ENCODE results near the gene TMEM254.
A peak's percentile ranks its signal among the peaks of the same experiment; 100 is the strongest.
"Not testable (repeated sequence)": the region's sequence is repeated elsewhere in the genome, so short reads cannot be mapped to it uniquely, and the experiment has no call there.

TMEM254 gene, protein sequence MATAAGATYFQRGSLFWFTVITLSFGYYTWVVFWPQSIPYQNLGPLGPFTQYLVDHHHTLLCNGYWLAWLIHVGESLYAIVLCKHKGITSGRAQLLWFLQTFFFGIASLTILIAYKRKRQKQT

DNA sequence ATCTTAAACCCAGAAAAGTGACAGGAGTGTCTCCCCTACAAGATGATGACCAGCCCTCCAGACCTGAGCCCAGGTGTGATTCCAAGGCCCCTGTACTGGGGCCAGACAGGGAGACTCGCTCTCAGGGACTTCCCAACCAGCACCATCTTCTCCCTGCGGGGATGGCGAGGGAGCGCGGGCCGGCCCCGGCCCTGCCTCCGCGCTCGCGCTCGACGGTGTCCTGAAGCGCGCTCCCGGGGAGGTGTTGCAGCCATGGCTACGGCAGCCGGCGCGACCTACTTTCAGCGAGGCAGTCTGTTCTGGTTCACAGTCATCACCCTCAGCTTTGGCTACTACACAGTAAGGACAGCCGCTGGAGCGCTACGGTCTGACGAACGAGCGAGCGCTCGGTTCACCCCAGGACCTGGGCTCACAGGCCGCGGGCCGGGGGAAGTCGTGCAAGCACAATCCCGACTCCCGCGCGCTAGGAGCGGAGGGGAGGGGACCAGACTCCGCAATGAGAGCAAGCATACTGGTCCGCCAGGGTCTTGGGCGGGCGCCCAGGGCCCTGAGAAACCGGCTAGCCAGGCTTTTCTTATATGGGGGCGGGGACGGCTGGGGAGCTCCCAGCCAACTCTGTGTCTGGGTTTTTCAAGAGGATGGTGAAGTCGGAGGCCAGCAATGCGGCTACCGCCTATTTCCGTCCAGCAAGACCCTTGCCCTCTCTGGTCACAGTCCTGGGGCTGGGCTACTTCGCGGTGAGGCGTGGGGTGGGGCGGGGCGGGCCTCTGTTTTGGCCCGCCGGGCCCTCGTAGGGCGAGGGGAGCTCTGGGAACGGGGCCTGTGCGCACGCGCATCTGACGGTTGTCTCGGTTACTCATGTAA, at the start of gene TMEM254:
Gene TMEM254, plus strand, starts transcription at position 218 of the 864 bp plus-strand sequence. Its CDS starts 35 bp downstream, at position 253.
- DNase-seq: peak; percentile 55

DNA sequence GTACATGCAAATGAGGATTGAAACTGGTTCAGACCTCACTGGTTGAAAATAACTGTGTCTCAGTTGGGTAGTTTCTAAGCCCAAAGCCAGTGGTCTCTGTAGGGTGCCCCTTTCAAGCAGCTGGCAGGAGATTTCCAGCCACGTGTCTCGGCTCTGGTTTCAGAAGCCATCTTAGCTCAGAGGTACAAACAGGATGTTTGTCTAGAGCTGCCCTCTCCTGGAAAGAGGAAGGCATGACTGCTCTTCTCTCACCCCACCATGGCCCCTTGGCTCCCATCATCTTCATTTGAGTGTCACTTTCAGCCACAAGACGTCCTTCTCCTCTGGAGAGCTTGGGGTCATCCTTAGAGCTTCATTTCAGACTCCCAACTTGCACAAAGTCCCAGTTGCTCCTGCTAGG, 49.3 kb upstream of the TMEM254 start:
- peak; percentile 9 for DNase-seq

DNA sequence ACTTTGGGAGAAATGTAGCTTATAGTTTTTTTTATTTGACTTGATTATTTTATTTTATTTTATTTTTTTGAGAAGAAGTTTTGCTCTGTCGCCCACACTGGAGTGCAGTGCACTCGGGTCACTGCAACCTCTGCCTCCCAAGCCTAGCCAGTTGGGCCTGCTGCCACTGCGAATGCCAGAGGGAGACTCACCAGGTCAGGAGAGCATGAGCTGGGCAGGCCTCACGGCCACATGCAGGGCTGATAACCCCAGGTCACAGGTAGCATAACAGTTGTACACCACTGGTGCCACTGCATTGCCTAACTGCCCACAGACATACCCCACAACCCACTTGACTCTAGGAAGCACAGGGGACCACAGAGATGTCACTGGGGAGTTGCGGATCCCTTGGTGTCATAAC, 48.6 kb upstream of the TMEM254 start:
- DNase-seq: not testable (repeated sequence)

DNA sequence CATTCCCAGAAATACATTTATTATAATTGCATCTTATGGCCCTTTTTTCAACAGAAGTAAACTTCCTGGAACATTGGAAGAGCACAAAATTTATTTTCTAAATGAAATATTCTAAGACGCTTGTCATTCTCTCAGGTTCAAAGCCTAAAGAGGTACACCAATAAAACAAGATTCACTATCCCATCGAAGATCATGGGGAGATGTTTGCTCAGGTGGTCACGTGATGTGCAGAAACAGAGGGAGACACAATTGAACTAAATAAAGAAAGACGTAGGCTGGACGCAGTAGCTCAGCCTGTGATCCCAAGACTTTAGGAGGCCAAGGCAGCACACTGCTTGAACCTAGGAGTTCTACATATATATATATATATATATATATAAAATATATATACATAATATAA, 46.0 kb upstream of the TMEM254 start:
- no peak for DNase-seq

DNA sequence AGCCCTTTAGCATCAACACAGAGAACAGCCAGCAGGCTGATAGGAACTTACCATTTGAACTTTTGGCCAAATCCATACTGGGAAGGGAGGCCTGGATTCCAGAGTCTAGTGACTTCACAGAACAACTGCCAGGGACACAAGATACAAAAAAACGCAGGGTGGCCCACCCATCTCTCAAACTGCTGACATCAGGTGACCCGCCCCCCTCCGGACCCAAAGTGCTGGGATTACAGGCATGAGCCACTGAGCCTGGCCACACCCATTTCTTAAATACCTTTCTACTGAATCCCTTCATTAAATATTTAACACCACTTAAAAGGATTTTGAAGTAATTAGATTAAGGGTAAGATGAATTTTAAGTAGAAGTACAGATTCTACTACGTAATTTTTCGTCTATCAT, 43.7 kb upstream of the TMEM254 start:
- DNase-seq: not testable (repeated sequence)

DNA sequence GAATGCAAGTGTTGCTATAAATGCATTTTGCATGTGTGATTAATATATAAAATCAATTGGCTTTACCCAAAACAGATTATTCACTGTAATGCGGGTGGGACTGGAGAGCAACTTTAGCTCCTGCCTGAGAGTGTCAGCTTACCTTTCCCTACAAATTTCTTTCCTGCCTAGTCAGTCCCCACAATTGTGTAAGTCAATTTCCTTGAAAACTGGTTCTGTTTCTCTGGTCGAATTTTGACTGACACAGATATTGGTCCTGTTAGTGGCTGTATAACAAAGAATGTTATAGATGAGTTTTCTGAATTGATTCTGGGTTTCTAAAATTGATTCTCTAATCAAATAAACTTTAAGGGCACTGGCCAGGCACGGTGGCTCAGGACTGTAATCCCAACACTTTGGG, 43.0 kb upstream of the TMEM254 start:
- DNase-seq: not testable (repeated sequence)

DNA sequence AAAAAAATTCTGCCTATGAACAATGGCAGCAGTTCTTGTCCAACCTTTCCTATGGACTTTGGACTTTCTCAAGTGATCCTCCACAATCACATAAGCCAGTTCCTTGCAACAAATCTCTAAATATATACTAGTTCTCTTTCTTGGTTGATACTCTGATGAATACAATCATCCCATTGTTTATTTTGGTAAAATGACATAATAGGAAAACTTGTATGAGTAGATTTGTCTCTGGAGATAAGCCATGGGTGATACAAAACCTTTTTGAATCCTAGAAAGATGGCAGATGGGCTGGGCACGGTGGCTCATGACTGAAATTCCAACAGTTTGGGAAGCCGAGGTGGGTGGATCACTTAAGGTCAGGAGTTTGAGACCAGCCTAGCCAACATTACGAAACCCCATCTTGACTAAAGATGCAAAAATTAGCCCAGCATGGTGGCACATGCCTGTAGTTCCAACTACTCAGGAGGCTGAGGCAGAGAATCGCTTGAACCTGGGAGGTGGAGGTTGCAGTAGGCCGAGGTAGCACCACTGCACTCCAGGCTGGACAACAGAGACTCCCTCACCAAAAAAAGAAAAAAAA, 41.5 kb upstream of the TMEM254 start:
- not testable (repeated sequence) for DNase-seq

DNA sequence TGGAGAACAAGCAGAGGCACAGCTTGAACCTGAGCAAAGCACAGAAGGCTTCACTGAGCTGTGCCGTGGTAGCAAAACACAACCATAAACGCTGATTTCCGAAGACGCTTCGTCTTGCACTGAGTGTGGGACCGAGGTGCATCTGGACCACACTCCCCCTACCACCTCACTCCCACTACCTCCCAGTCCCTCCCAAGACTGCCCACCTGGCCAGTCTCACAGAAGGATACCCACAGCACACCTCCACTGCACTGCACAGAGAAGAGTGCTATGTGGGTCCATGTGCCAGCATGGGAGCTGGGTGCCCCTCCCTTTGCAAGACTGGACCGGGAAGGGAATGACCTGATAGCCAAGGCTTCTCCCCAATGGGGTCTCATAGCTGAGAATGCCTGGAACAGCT, 40.2 kb upstream of the TMEM254 start:
- DNase-seq: not testable (repeated sequence)

DNA sequence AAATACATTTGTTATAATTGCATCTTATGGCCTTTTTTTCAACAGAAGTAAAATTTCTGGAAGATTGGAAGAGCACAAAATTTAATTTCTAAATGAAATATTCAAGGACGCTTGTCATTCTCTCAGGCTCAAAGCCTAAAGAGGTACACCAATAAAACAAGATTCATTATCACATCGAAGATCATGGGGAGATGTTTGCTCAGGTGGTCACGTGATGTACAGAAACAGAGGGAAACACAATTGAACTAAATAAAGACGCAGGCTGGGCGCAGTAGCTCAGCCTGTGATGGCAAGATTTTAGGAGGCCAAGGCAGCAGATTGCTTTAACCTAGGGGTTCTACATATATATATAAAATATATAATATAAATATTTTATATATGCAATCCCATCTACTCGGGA, 37.3 kb upstream of the TMEM254 start:
- DNase-seq: no peak

DNA sequence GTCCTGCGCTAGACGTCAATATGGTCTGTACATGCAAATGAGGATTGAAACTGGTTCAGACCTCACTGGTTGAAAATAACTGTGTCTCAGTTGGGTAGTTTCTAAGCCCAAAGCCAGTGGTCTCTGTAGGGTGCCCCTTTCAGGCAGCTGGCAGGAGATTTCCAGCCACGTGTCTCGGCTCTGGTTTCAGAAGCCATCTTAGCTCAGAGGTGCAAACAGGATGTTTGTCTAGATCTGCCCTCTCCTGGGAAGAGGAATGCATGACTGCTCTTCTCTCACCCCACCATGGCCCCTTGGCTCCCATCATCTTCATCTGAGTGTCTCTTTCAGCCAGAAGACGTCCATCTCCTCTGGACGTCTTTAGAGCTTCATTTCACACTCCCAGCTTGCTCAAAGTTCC, 33.5 kb upstream of the TMEM254 start:
- DNase-seq: not testable (repeated sequence)

DNA sequence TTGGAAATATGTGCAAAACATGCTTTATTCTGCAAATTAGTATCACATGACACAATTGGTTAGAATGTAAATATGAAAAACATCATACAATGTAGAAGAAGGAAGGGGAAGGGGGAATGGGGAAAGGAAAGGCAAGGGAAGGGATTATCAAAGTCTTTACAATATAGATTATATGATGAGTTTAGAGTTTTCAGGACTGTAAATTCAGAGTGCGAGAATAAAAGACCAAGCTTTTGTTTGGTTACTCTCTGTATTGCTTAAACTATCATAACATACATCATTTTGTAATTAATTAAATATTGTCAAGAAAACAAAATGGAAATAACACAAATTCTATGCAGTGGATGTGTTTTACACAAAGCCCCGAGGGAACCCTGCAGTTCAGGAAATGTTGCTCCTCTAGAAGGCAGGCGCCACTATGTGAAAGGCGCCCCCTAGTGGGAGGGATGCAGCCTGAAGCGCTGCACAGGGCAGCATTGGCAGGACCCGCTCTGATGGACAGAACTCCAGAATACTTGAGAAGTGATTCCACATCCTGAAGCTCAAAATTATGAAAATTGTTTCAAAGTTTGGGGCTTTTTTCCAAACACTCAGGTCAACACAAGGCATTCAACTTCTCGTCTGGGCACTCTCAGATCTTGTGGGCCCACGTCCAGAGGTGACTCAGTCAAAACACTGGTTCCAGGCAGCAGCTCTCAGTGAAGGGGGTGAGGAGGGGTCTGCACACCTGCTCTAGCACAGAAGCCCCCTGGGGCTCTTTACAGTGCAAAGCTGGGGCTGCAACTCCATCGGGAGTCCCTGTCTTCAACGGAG, 31.6 kb upstream of the TMEM254 start:
- DNase-seq: no peak

DNA sequence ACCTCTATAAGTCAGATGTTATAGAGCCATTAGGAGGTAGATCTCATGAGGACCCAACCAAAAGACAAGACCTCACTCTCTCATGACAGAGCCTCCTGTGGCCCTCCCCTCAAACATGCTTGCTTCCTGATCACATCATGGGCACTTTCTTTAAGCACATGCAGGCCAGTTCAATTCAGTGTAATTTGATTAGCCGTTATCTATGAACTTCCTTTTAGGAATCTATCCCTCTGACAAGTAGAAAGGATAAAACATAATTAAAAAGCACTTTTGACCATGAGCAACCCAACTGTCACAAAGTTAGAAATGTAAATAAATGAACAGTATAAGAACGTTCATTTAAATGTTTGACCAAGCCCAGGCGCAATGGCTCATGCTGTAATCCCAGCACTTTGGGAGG, 27.7 kb upstream of the TMEM254 start:
- no peak for DNase-seq

DNA sequence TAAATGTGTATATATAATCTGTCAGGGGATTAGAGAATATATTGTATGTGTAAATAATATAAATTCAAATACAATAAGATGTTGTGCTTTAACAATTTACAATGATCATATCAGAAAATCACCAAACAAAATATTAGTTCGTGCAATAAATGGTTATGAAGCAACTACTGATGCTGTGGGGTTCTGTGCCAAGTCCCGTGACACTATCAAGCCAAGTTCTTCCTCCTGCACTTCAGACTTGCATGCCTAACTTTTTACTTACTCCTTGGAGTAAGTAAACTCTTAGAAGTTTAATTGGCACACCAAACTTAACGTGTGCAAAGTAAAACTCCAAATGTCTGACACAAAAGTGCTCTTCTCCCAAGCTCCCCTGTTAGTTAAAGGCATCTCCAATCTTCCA, 26.5 kb upstream of the TMEM254 start:
- no peak for DNase-seq

DNA sequence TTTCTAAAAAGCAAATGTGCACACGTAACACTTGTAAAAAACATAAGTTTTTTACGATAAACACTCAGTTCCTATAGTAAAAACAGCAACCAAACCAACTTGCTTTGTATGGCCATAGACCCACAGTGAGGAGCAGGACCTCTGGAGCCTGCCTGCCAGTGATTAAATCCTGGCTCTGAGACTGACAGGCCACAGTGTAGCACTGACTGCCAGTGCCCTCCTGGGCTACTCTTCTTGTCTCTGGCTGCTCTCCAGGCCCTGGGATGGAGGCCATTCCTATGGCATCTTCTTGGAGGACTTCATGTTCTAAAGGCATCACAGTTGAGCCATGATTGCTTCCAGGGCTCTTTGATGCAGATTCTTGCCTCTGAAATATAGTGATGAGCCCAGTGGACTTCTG, 22.7 kb upstream of the TMEM254 start:
- DNase-seq: no peak

DNA sequence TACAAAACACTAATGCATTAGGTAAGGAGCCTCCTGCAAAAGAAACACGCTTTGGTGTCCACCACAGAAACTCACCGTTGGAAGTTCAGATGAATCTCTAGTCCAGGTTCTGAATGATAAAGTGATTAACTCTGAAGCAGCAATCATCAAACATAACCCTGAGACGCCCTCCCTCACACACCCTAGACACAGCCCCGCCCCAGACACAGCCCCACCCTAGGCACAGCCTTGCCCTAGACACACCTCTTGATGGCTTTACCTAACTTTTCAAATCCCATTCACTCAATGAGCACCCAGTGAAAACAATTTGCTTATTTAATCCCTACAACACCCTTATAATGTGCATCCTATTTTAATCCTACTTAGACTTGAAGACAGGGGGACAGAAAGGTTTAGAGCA, 21.3 kb upstream of the TMEM254 start:
- no peak for DNase-seq

DNA sequence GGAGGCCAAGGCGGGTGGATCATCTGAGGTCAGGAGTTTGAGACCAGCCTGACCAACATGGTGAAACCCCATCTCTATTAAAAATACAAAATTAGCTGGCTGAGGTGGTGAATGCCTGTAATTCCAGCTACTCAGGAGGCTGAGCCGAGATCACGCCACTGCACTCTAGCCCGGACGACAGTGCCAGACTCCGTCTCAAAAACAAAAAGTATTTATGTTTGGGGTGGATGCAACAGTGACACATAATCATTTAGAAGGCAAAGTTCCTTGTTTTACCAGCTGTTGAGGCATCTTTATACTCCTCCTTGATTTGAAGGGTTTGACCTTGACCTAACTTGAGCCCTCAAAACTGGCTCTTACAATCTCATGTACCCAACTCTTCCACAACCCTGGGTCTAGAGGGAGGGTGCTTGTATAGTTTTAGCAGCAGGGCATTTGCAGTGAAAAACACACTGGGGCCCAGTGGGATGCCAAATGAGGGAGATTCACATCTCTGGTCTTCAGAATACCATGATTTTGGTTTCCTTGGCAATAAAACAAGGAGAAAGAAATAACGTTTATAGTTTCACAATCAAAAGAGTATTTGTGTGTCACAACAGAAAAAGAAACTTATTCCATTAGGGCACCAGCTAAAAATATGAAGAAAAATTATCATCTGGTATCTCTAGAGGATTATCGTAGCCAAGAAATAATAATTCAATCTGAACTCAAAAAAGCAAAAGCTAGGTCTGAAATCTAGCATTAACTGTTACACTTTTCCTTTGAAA, 14.2 kb upstream of the TMEM254 start:
- no peak for DNase-seq

DNA sequence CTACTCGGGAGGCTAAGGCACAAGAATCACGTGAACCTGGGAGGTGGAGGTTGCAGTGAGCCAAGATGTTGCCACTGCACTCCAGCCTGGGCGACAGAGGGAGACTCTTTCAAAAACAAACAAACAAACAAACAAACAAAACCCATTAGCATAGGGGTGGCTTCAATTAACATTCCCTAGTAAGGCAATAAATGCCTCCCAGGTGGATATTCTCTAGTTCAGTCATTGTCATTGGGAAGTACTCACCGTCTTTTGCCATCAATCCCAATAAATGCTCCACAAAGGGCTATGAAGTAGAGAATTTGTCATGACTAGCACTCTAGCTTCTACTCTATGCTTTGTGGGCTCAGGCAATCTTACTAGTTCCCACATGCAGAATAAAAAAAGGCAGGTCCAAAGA, 11.7 kb upstream of the TMEM254 start:
- no peak for DNase-seq

DNA sequence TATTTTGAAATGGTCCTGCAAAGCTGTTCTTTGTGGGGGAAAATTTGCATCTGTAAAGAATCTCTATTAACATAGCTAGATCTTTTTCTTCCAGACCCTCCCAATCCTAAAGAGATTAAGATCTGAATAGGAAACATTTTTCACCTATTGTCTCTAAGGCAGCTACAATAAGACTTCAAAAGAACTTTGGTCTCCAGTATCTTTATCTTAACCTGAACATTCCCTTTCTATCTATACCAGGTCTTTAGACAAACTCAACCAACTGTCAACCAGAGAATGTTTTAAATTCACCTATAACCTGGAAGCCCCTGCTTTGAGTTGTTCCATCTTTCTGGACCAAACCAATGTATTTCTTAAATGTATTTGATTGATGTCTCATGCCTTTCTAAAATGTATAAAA, 10.6 kb upstream of the TMEM254 start:
- not testable (repeated sequence) for DNase-seq

DNA sequence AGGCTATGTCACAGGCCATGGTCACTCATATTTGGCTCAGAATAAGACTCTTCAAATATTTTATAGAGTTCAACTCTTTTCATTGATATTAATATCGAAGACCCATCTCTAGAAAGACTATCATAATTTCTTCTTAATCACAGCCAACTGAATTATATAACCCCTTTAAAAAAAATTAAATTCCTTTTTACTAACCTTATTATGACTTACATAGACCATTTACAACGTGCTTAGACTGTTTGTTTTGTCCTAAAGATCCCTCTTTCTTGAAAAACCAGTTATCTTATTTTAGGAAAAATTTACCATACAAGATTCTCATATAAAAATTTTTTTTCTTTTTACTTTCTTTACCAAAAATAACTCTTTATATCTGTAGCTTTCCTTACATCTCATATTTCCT, 10.2 kb upstream of the TMEM254 start:
- no peak for DNase-seq

DNA sequence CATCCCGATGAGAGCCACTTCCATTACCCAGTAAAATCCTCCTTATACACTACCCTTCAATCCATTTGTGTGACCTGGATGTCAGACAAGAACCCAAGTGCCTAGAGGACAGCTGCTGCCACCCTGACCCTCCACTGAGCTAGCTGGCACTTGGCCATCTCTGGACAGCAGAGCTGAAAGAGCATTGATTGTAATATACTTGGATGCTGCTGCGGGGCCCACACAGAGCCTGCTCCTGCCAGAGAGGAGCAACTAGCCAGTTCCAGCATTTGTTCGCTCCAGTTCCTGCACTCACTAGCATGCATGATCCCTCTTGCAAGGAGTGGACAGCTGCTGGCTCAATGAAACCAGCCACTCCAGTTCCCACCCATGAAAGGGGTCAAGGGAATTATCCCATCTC, 8.4 kb upstream of the TMEM254 start:
- DNase-seq: no peak

DNA sequence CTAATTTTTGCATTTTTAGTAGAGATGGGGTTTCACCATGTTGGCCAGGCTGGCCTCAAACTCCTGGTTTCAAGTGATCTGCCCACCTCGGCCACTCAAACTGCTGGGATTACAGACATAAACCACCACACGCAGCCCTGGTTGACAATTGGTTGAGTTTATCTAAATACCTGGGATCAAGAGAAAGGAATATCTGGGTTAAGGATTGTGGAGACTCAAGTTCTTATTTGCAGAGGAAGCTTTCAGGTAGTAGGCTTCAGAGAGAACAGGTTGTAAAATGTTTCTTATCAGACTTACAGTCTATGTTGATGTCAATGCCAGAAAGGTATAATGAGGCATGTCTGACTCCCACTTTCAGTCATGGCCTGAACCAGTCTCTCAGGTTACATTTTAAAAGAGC, 5.9 kb upstream of the TMEM254 start:
- DNase-seq: no peak

DNA sequence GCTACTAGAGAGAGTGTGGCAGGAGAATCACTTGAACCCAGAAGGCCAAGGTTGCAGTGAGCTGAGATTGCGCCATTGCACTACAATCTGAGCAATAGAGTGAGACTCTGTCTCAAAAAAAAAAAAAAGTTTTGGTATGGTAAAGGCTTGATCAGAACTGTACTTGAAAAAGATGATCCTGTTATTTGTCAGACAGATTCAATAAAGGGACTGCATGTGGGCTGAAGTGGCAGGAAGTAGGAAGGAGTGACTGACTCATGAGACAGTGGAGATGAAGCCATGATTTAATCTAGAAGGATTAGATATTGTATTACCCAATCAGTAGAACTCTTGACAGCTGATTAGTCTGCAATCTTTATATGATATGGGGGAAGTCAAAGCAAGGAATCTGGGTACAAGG, 2.7 kb upstream of the TMEM254 start:
- no peak for DNase-seq
